Fibroblast of pulmonary artery (primary cell): ENCODE results near the gene DENND1A.
A peak's percentile ranks its signal among the peaks of the same experiment; 100 is the strongest.
"Not testable (repeated sequence)": the region's sequence is repeated elsewhere in the genome, so short reads cannot be mapped to it uniquely, and the experiment has no call there.

ENCODE experiments used
- DNase-seq: peaks from one replicate; pipeline ENCODE4 v3.0.0-alpha.2; 2010; ENCODE audit warnings: low read depth
- H3K4me3 ChIP-seq: replicated peaks from 2 replicates; pipeline ENCODE4 v1.5.1; 2011; ENCODE audit warnings: low read depth, mild to moderate bottlenecking, control low read depth, low read length, moderate library complexity
- TF ChIP-seq, protein P1 (sequence below): IDR thresholded peaks from 2 replicates; pipeline ENCODE4 v1.5.1; 2011; ENCODE audit warnings: mild to moderate bottlenecking, control low read depth, low read length, inconsistent platforms; ENCODE audit errors: missing control alignments

The DENND1A gene

DNA sequence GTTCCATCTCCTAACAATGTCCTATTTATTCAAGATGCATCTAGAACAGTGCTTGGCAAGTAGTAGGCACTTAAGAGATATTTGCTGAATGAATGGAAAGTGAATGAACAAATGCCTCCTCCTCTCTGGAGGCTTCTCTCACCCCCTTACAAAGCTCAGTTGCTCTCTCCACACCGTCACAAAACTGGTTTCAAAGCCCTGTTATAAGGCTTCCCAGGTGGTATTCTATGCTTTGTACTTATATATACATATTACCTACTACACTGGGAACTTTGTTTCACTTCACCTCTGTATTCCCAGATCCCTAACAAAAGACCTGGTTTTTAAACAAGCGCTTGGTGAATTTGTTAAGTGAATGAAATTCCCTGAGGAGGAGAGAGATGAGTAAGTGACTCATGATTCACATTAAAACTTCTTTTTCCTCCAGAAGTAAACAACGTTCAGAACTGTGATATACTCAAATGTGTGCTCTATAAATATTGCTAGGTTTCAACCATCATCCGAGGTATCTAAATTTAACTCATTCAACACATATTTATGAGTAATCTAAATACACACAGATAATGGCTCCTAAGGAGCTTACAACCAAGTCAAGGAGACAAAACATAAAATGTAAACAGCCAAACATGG lies 36.0 kb downstream of the DENND1A start:
- TF ChIP-seq, protein P1, sequence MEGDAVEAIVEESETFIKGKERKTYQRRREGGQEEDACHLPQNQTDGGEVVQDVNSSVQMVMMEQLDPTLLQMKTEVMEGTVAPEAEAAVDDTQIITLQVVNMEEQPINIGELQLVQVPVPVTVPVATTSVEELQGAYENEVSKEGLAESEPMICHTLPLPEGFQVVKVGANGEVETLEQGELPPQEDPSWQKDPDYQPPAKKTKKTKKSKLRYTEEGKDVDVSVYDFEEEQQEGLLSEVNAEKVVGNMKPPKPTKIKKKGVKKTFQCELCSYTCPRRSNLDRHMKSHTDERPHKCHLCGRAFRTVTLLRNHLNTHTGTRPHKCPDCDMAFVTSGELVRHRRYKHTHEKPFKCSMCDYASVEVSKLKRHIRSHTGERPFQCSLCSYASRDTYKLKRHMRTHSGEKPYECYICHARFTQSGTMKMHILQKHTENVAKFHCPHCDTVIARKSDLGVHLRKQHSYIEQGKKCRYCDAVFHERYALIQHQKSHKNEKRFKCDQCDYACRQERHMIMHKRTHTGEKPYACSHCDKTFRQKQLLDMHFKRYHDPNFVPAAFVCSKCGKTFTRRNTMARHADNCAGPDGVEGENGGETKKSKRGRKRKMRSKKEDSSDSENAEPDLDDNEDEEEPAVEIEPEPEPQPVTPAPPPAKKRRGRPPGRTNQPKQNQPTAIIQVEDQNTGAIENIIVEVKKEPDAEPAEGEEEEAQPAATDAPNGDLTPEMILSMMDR = no peak
- no peak overlapping the region for H3K4me3 ChIP-seq
- DNase-seq = peak; percentile 17

DNA sequence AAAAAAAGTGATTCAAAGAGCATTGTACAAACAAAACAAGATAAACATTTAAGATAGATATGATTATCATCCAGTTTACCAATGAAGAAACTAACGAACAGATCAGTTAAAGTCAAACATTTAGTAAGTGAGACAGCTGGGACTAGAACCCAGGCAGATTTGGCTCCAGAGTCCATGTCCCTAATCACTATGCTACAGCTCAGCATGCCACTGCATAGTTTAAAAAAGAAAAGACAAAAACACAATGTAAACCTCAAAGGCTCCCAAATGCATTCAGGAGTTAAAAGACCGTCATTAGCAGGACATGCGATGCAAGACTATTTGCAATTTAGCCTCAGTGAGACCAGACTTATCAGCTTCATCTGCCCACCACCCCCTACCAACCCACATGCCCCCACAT lies 36.8 kb downstream of the DENND1A start:
- H3K4me3 ChIP-seq = no peak overlapping the region
- TF ChIP-seq, protein P1 = no peak
- DNase-seq = no peak

DNA sequence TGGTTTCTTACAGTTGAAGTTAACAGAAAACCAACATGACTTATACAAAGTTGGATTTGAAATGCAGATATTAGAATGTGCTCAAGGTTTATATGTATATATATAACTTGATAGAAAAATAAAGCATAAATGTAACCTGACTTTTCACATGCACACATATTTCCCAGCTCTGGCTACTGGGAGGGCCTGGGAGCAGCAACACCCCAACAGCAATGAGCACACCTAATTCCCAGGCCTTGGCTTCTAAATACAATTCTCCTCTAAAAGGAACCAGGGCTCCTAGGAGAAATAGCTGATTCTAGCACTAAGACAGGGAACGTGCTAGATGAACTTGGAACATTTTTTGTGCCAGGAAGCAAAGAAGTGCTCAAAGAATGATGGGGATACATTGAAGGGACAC lies 42.1 kb downstream of the DENND1A start:
- TF ChIP-seq, protein P1 = no peak
- H3K4me3 ChIP-seq = no peak overlapping the region

DNA sequence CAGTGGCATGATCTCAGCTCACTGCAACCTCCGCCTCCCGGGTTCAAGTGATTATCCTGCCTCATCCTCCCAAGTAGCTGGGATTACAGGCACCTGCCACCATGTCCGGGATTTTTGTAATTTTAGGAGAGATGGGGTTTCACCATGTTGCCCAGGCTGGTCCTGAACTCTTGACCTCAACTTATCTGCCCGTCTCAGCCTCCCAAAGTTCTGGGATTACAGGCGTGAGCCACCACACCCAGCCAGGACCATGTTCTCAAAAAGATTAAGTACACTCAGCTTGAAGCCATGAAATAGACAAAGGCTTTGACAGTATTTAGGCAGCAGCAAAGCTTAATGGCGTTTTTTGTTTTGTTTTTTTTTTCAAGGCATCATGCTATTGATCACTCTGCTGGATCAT lies 44.1 kb downstream of the DENND1A start:
- DNase-seq, H3K4me3 ChIP-seq: not testable (repeated sequence)

More for the DNA sequence above, 42.1 kb downstream of the DENND1A start:
- DNase-seq = no peak

DNA sequence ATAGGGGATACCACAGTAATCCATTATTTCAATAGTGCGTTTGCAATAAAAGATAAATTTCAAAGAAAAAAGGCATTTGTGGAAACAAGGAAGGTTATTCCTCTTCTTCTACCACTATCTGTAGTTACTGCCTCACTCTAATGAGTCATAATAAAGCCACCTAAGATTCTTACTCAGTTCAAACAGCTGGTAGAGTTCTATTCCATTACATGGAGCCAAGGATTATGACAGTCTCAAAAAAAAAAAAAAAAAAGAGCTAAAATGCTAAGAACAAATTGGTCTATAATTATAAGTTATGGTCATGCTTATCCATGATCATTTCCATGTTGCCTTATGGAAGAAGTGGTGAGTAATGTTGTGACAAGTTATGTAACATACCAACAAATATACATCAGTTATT lies 46.3 kb downstream of the DENND1A start:
- no peak overlapping the region for H3K4me3 ChIP-seq
- DNase-seq = peak; percentile 28
- TF ChIP-seq, protein P1 = no peak

DNA sequence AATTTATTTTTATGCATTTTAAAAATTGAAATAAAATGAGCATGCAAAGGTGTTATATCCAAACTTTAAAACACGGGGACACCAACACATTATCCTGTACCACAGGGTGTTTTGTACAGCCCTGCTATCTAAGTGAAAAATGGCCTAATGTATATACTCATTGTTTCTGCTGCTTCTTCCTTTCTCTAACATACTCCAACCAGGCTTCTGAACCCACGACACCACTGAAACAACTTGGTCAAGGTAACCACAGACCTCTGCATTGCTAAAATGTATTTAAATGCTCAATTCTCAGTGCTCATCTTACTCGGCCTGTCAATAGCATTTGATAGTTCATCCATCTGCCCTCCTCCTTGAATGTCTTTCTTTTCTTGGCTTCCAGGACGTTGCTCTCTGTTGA lies 48.3 kb downstream of the DENND1A start:
- DNase-seq = no peak
- TF ChIP-seq, protein P1 = no peak
- no peak overlapping the region for H3K4me3 ChIP-seq

DNA sequence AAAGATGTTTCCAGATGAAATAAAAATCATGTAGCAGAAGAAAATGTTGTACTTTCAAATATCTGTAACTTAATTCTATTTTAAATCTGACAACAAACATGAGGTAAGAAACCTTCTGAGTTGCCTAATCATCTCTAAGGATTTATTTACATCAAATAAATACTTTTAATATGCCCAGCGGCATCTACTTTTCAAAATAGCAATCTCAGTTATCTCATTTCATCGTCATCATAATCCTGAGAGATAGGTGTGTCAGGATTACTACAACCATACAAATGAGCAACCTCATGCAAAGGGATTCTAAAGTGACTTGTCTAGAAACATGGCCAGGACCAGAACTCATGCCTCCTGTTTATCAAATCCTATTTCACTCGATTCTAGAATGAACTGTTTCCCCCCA lies 49.5 kb downstream of the DENND1A start:
- TF ChIP-seq, protein P1 = no peak
- no peak overlapping the region for H3K4me3 ChIP-seq
- no peak for DNase-seq
